Stimulated activated CD8-positive, alpha-beta memory T cell treated with anti-CD3 and anti-CD28 coated beads, Interleukin-7, amount 100 ng/mL, for 48 hours (primary cell): Measurements from ENCODE around the gene NEK8.

Experiments used
- DNase-seq, 2 donors: peaks; one replicate each; pipeline ENCODE4 v3.0.0-alpha.2; 2020; ENCODE audit warnings: low read depth in 1 of 2; ENCODE audit errors: extremely low read depth in 1 of 2

NEK8 gene

DNA sequence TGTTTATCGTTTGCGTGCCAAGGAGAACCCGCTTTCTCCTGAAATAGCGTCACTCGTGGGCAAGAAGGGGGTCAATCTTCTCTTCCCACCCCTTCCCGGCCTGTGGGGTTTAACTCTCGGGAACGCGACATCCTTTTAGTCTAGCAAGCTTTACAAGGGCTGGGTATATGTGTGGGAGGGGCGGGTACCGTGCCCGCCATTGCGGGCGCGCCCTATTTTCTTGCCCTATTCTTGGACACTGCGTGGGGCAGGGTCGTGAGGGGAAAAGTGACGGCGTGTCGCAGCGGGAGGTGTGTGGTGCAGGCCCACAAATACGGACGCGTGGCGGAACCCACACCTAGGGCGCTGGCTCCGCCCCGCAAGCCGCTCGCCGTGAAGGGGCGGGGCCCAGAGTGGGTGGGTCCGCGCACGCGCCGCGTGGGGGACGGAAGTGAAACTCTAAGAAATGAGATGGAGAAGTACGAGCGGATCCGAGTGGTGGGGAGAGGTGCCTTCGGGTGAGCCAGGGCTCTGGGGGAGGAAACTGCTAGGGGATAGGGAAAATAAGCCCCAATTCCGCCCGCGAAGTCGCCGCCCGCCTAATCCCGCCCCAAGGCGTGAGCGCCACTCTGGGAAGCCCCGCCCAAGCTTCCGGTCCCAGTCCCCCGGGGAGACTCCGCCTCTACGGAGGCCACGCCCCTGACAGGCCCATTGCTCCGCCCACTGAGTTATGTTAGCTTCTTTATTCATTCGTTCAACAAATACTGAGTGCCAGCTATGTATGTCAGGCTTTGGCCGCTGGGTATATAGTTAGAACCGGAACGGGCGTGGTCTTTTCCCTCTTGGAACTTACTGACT, at the start of gene NEK8:
Gene NEK8 (plus strand): TSS at position 425 of the 837 bp plus-strand sequence. CDS start 26 bp downstream, at position 451.
- DNase-seq: peak; percentile 92 to 96

DNA sequence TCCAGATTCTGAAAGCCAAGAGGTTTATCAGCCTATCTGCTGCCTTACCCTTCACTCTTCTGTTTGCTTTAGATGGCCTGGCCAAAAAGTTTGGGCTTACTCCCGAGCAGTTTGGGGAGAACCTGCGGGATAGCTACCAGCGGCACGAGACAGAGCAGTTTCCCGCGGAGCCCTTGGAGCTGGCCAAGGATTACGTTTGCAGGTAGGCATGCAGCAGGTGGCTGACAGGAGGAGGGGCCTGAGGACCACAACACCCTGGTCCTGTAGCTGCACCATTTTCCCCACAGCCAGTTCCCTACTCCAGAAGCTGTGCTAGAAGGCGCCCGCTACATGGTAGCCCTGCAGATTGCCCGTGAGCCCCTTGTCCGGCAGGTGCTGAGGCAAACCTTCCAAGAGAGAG, 45.9 kb upstream of the NEK8 start:
- DNase-seq: no peak

DNA sequence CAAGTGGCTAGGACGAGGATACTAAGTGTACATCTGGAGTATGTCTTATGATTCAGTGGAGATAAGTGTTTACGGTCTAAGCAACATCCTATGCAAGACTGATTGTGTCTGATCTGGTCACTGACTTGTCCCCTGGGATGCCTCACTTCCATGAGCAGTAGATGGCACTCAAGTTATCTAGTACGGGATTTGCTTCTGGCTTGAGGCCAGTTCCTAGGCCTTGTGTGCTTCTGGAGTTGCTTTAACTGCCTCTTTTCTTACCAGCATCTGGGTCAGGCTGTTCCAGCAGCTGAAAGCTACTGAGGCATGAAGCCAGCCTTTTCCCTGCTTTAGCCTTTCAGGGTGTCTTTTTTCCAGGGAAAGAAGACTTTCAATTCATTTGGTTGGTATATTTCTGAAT, 43.6 kb upstream of the NEK8 start:
- DNase-seq: no peak

GRCh38 chr17:28685366-28685765, 43.2 kb upstream of the NEK8 start:
- no peak for DNase-seq

- DNase-seq: no peak
Observed at GRCh38 chr17:28686296-28686695, 42.3 kb upstream of the NEK8 start.

DNA sequence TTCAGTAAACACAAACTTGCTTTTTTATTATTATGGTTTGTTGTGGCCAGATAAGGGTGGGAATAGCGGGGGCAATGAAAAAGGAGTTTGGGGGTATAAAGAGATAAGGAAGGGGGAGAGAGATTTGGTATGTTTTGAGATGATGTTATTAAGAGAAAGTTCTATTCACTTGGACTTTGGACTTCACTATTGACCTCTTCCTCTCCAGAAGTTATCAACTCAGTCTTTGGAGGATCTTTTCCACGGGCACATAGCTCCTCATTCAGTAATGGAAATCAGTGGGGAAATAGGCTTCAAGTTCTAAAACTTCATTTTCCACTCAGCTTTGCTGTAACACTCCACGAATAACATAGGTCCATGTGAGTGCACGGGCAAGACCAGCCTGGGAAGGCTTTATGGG, 40.1 kb upstream of the NEK8 start:
- DNase-seq: no peak

- DNase-seq: no peak
Observed at GRCh38 chr17:28689011-28689410, 39.6 kb upstream of the NEK8 start.

- no peak for DNase-seq
Observed at GRCh38 chr17:28693869-28694268, 34.7 kb upstream of the NEK8 start.

GRCh38 chr17:28698253-28698941, 30.2 kb upstream of the NEK8 start:
- no peak for DNase-seq

DNA sequence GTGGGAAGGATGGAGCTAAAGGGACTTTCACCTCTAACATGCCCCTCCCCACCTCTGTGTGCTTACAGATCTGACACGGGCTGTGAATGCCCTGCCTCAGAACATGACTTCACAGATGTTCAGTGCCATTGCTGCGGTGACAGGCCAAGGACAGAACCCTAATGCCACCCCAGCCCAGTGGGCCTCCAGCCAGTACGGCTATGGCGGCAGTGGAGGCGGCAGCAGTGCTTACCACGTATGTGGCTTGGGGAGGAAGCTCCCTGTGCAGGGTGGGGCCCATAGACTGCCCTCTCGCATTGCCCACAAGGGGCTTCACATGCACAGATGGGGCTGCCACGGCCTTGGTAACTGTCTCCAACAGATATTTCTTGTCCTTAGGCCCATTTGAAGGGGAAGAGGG, 28.3 kb upstream of the NEK8 start:
- no peak for DNase-seq

DNA sequence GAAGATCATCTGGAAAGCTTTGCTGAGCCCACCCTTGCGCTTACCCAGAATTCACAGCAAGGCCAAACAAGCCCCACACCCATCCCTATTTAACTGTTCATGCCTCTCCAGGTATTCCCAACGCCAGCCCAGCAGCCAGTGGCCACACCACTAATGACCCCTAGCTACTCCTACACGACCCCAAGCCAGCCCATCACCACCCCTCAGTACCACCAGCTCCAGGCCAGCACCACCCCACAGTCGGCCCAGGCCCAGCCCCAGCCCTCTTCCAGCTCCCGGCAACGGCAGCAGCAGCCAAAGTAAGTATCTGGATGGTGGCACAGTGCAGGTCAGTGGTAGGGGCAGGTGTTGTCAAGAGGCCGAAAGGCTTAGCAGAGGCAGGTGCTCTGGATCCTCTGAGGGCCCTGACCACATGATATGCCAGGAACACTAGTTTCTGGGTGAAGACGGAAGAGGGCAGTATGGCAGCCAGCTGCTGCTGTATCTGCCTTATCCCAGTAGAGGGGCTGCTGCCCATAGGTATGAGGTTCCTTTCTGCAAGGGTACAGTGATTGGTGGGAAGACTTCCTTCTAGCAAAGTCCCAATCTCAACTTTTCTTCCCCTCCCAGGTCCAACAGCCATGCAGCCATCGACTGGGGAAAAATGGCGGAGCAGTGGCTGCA, 27.6 kb upstream of the NEK8 start:
- no peak for DNase-seq

DNA sequence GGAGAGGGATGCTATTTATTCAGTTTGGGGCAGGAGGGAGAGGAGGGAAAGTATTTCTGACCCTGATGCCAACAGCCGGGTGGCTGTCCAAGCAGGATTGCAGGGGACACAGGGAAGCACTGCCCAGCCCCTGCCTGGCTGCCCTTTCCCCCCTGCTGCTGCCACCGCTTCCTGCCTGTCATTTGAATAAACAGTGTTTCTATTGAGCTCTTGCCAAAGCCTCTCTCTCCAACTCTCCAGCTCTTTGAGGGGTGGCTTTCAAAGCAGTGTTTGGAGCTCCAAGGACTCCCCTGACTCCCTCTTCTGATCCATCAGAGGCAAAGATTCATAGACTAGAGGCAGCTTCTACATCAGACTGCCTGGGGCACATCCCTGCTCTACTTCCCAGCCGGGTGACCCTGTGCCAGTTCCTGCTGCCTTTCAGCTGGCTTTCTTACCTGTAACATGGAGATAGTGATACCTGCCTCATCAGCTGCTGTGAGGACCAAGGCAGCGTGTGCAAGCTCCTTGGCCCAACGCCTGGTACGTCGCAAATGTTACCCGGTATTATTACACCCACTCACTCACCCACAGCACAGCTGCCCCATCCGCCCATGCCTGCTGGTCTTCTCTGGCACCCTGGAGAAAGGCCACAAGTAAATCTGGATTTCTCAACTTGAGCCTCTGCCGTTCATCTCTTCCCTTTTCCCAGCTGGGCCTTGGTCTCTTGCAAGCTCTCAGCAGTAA, 26.4 kb upstream of the NEK8 start:
- DNase-seq: no peak

DNA sequence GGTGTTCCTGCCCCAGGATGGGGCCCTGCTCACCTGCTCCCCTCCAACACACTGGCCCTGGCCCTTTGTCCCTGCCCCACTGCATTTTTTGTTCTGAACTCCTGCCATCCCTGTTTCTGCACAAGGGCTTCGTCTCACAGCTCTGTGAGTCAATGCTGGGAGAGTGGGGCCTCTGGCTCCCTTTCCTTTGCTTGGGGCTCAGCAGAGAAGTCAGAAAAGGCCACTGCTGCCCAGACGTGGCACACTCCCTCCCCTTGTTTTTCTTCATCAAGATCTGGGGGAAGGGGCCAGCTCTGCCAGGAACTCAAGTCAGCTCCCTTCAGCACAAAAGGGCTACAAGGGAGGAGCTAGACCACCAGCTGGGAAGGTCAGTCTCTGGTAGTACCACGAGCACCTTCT, 25.8 kb upstream of the NEK8 start:
- DNase-seq: no peak

DNA sequence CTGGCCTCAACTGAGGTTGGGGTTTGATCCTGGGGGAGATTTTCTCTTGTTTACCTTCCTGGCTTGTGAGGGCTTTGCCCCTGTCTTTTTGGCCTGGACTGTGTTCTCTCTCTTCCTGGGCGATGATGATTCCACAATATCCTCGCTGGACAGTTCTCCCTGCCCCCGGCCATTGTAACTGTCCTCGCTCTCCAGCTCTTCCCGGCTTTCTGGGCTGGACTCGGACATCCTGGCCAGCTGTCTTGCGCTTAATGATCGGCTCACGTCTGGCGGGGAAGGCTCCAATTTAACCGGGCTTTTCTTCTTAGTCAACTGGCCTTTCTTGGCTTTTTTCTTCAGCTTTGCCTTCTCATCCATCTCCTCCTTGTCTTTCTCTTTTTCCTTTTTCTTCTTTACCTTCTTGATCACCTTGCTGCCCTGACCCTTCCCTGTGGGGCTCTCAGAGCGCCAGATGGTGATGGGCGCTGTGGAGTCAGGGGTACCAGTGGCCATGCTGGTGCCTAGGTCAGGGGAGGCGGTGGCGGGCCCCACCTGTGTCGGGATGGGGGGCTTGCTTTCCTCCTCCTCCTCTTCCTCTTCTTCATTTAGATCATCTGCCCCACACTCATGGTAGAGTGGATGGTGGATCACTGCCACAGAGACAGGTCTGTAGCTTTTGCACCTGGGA, 24.9 kb upstream of the NEK8 start:
- DNase-seq: no peak

DNA sequence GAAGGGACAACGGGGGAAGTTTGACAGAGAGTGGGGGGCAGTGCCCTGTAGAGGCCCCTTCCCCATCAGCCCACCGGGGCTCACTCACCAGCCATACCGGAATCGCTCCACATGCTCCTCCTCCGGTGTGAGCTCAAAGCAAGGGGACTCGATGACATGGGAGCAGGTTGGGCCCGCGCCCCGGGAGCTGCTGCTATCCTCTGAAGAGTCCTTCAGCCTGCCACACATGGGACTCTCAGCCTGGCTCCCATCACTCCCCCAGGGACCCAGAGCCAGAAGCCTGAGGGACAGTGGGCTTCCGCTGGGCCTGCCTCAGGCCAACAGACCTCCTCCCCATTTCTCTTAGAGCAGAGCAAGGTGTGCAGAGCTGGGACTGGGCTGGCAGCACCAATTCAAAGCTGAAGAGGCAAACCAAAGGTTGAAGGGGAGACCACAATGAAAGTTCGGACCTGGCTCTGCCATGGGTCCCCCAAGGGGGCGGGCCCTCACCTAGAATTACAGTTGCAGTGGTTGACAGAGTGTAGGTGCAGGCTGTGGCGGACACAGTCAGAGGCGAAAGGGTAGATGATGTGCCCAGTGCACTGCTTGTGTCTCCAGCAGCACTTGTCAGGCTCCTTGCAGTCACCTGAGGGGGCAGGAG, 24.2 kb upstream of the NEK8 start:
- no peak for DNase-seq

DNA sequence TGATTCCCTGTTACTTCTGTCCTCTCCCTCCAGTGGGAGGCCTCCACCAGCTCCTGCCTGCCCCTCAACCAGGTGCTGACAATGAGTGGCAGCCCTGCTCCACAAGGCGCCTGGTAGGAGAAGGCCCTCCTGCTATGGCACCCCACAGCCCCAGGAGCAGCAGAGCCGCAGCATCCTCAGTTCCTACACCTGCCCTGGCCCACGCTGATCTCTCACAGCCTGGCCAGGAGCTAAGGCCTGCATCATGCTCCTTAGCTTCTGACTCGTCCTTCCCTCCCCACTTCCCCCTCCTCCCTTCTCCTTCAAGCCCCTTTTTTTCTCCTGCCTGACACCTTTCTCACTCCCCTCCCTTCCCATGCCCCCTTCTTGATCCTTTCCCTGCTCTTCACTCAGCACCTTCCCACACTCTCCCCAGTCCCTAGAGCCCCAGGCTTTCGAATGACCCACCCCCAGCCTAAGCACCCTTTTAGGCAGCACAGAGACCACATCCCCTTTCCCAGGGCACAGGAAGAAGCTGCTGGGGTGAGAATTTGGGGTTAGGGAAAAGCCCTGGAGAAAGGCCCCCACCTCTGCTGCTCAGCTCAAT, 23.4 kb upstream of the NEK8 start:
- DNase-seq: no peak

DNA sequence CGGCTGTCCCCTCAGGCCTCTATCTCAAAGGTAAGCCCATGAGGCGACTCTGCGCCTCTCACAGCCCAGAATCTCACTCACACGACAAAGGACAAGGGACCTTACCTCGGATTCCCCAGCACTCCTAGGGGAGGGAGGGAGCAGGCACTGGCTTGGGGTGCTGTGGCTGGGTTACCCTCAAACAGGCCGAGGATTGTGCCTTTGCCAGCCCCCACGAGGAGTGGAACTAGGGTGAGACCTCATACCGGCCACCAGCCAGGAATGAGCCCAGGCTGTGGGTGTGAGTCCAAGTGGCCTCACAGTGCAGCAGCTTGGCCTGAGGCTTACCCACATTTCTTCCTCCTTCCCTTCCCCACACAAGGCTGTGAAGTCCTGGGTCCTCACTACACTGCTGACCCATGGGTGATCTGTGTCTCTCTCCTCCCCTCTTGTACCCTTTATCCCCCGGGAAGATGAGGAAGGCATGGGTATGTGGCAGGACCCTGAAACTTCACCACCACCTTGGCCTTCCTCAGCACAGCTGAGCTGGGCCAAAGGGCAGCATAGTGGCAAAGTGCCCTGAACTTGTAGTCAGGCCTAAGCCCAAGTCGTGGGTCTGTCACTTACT, 22.8 kb upstream of the NEK8 start:
- DNase-seq: no peak

DNA sequence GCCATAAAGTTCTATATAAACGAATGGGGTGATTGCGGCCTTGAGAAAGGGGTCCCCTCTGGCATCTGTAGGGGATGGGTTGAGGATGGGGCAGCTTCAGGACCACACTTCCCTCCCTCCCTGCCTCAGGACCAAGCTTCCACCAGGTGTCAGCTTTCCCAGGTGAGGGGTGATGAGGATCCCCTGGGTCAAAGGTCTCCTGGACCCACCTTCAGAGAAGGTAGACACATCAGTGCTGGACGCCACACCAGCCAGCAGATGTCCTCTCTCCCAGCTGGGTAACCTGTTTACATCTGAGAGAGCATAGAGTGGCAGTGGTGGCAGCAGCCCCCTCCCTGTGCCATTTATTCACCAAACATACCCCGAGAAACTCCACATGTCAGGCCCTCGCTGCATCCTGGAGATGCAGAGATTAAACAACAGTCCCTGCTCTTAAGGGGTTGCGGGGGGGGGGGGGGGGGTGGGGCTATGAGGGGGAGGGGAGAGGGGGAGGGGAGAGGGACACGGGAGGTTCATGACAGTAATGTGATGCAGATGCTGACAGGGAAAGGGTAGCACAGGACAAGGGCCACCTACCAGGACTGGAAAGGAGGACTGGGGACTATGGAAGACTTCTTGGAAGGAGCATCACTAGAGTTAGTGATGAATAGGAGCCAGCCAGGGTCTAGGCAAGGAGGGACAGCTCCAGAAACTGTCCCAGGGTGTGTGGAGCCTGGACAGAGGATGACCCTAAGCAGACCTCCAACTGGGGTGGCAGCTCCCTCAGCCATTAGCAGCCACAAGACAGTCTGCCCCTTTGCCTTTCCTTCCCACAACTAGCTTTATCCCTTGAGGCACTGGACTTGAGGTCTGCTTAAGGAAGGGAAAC, 21.9 kb upstream of the NEK8 start:
- DNase-seq: no peak
